Neural progenitor cell (in vitro differentiated cells): Measurements from ENCODE around the gene RBFOX2. TPM values are rescaled to one million over a fixed set of nuclear protein-coding genes. Genes with fewer than 3 reads are reported as not detected.
A peak's percentile ranks its signal among the peaks of the same experiment; 100 is the strongest.
"Not testable (repeated sequence)": the region's sequence is repeated elsewhere in the genome, so short reads cannot be mapped to it uniquely, and the experiment has no call there.

Experiments used
- DNase-seq: peaks from one replicate; pipeline ENCODE4 v3.0.0-alpha.2; 2016; ENCODE audit warnings: low spot score
- H2AFZ ChIP-seq: fragments of 200-600 bp; sonication (generic); replicated peaks from 2 replicates; pipeline ENCODE4 v1.6.1; 2016; ENCODE audit warnings: antibody characterized with exemption
- H3F3A ChIP-seq: fragments of 200-600 bp; sonication (generic); 2 replicates; pipeline ENCODE4 v1.6.1; 2016; ENCODE audit warnings: antibody characterized with exemption, low read depth
- H3K27ac ChIP-seq: fragments of 200-600 bp; sonication (generic); 2 replicates; pipeline ENCODE4 v1.5.1; 2016; ENCODE audit warnings: mild to moderate bottlenecking
- H3K27me3 ChIP-seq: fragments of 200-600 bp; sonication (generic); 2 replicates; pipeline ENCODE4 v1.6.1; 2016; ENCODE audit warnings: mild to moderate bottlenecking, moderate library complexity
- H3K36me3 ChIP-seq: fragments of 200-600 bp; sonication (generic); 2 replicates; pipeline ENCODE4 v1.5.1; 2016
- H3K4me1 ChIP-seq: fragments of 200-600 bp; sonication (generic); 2 replicates; pipeline ENCODE4 v1.6.1; 2016; ENCODE audit warnings: mixed run types
- H3K4me2 ChIP-seq: fragments of 200-600 bp; sonication (generic); 2 replicates; pipeline ENCODE4 v1.6.1; 2016
- H3K4me3 ChIP-seq: fragments of 200-600 bp; sonication (generic); 2 replicates; pipeline ENCODE4 v1.5.1; 2016
- H3K79me2 ChIP-seq: fragments of 200-600 bp; sonication (generic); 2 replicates; pipeline ENCODE4 v1.6.1; 2016; ENCODE audit warnings: low read depth
- H3K9ac ChIP-seq: fragments of 200-600 bp; sonication (generic); 2 replicates; pipeline ENCODE4 v1.6.1; 2016
- H3K9me3 ChIP-seq: fragments of 200-600 bp; sonication (generic); 2 replicates; pipeline ENCODE4 v1.5.1; 2016; ENCODE audit warnings: low read depth
- H4K20me1 ChIP-seq: fragments of 200-600 bp; sonication (generic); 2 replicates; pipeline ENCODE4 v1.6.1; 2016; ENCODE audit warnings: low read depth
- H3K27ac Mint-ChIP-seq: 3 replicates; pipeline ENCODE4 v1.8.0; 2021; ENCODE audit warnings: mixed read lengths
- H3K27me3 Mint-ChIP-seq: 2 replicates; pipeline ENCODE4 v1.8.0; 2022; ENCODE audit warnings: low read depth, mild to moderate bottlenecking, inconsistent platforms, moderate library complexity, mixed read lengths; ENCODE audit not compliant: insufficient read depth
- H3K36me3 Mint-ChIP-seq: 3 replicates; pipeline ENCODE4 v1.8.0; 2021; ENCODE audit warnings: mixed read lengths
- H3K4me1 Mint-ChIP-seq: 3 replicates; pipeline ENCODE4 v1.8.0; 2021; ENCODE audit warnings: mixed read lengths
- H3K4me3 Mint-ChIP-seq: 3 replicates; pipeline ENCODE4 v1.8.0; 2021; ENCODE audit warnings: mild to moderate bottlenecking, moderate library complexity, mixed read lengths
- H3K9me3 Mint-ChIP-seq: 3 replicates; pipeline ENCODE4 v1.8.0; 2020; ENCODE audit warnings: mixed read lengths
- EZH2 ChIP-seq: fragments of 200-600 bp; sonication (generic); IDR thresholded peaks from 2 replicates; pipeline ENCODE4 v1.6.1; 2017; ENCODE audit warnings: antibody characterized with exemption, mild to moderate bottlenecking, moderate library complexity
- EZH2phosphoT487 ChIP-seq: fragments of 200-600 bp; sonication (generic); IDR thresholded peaks from 2 replicates; pipeline ENCODE4 v1.6.1; 2017; ENCODE audit warnings: antibody characterized with exemption
- total RNA-seq: library from RNA; depleted of rRNA; stranded (reverse); fragments of >200 nt; gene quantifications from 2 replicates; pipeline ENCODE4 v1.2.3, GENCODE V29; 2015; ENCODE audit warnings: low replicate concordance
- TF ChIP-seq, protein P1 (sequence below): fragments of 200-600 bp; sonication (generic); IDR thresholded peaks from 2 replicates; pipeline ENCODE4 v1.5.1; 2017; ENCODE audit warnings: antibody characterized with exemption, mild to moderate bottlenecking

RBFOX2 gene
- total RNA-seq, 1 donor from 2014 or later, result 163 TPM

DNA sequence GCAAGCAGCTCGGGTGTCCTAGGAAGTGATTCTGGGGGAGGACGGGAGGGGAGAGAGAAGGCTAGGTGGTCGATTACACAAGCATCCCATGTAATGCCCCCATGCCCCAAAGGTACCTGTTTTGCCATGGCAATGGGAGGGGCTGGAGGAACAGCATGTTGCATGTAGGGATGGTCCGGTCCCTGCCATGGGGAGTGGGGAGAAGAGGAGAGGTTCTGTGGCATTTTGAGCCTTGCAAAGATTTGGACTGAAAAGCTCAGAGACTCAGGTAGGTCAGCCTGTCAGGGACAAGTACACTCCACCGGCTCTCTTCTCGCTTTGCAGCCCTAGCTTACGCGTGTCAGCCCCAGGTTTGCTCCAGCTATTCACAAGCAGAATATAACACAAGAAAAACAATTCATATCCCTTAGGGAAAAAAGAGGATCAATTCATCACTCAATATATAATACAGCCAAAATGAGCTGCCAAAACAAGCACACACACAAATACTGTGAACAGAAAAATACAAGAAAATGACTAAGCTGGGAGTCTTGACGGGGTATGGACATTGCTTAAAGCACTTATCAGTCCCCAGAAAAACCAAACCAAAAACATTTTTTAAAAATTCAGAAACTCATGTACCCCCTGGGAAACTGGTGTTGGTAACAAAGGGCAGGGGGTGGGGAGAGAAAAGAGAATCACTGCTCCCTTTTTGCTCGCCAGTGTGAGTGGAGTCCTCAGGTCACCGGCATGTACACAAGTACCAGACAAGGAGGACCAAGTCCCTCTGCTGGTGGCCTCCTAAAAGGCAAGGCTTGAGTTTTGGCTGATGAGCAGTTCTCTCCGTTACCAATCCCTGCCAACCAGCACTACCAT lies 289.3 kb downstream of the RBFOX2 start:
- peaks cover 29% of the 10 kb centered on the region for H3K36me3 Mint-ChIP-seq
- TF ChIP-seq EZH2phosphoT487 (no peak), EZH2 (no peak)
- TF ChIP-seq, protein P1, sequence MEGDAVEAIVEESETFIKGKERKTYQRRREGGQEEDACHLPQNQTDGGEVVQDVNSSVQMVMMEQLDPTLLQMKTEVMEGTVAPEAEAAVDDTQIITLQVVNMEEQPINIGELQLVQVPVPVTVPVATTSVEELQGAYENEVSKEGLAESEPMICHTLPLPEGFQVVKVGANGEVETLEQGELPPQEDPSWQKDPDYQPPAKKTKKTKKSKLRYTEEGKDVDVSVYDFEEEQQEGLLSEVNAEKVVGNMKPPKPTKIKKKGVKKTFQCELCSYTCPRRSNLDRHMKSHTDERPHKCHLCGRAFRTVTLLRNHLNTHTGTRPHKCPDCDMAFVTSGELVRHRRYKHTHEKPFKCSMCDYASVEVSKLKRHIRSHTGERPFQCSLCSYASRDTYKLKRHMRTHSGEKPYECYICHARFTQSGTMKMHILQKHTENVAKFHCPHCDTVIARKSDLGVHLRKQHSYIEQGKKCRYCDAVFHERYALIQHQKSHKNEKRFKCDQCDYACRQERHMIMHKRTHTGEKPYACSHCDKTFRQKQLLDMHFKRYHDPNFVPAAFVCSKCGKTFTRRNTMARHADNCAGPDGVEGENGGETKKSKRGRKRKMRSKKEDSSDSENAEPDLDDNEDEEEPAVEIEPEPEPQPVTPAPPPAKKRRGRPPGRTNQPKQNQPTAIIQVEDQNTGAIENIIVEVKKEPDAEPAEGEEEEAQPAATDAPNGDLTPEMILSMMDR, result peak; percentile 35
- Histone ChIP-seq H3K9ac (no peak overlapping the region), H4K20me1 (no peaks in the 10 kb centered on the region), H3K4me2 (no peak overlapping the region), H3K4me1 (peaks cover 7% of the 10 kb centered on the region), H3K9me3 (no peaks in the 10 kb centered on the region), H3F3A (no peaks in the 10 kb centered on the region), H3K36me3 (no peaks in the 10 kb centered on the region), H3K27ac (no peak overlapping the region), H2AFZ (no peak overlapping the region), H3K4me3 (no peak overlapping the region), H3K27me3 (no peaks in the 10 kb centered on the region), H3K79me2 (no peaks in the 10 kb centered on the region)
- peak; percentile 44 for DNase-seq
- no peak overlapping the region for H3K27ac Mint-ChIP-seq
- H3K4me3 Mint-ChIP-seq, result no peak overlapping the region
- H3K27me3 Mint-ChIP-seq, result no peaks in the 10 kb centered on the region
- H3K9me3 Mint-ChIP-seq, result no peaks in the 10 kb centered on the region
- peaks cover 9% of the 10 kb centered on the region for H3K4me1 Mint-ChIP-seq

DNA sequence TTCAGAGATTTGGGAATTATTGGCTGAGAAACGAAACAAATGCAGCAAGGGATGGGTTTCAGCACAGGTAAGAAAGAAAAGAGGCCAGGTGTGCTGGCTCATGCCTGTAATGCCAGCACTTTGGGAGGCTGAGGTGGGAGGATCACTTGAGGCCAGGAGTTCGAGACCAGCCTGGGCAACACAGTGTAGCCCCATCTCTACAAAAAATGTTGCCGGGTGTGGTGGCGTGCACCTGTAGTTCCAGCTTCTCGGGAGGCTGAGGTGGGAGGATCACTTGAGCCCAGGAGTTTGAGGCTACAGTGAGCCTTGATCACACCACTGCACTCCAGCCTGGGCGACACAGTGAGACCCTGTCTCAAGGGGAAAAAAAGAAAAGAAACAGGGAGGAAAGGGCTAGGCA lies 290.7 kb downstream of the RBFOX2 start:
- H3K4me1 Mint-ChIP-seq, H3K4me3 Mint-ChIP-seq: not testable (repeated sequence)

DNA sequence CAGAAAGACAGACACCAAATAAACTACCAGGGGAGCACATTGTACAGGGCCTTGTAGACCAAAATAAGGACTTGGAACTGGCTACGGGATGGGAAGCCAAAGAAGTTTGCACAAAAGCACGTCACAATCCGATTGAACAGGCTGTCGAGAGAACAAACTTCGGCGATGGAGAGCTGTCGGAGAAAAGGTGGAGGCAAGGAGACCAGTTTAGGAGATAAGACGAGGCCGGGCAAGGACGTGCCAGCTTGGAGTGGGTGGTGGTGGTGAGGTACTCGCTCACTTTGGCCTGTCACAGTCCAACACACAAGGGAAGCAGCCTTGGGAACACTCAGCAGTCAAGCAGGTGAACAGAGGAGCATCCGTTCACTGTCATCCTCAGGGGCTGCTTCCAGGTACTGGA lies 291.9 kb downstream of the RBFOX2 start:
- peaks cover 18% of the 10 kb centered on the region for H3K36me3 Mint-ChIP-seq
- H4K20me1 ChIP-seq, result no peaks in the 10 kb centered on the region
- H3K27ac ChIP-seq, result no peak overlapping the region
- H3K79me2 ChIP-seq, result no peaks in the 10 kb centered on the region
- no peaks in the 10 kb centered on the region for H3K4me1 ChIP-seq
- peaks cover 2% of the 10 kb centered on the region for H3K27me3 Mint-ChIP-seq
- no peak overlapping the region for H2AFZ ChIP-seq
- H3K9ac ChIP-seq, result no peak overlapping the region
- H3K4me3 Mint-ChIP-seq, result no peak overlapping the region
- no peak for TF ChIP-seq EZH2
- TF ChIP-seq, protein P1, result no peak
- TF ChIP-seq EZH2phosphoT487, result no peak
- H3K9me3 ChIP-seq, result no peaks in the 10 kb centered on the region
- no peak overlapping the region for H3K27ac Mint-ChIP-seq
- H3K36me3 ChIP-seq, result no peaks in the 10 kb centered on the region
- H3K27me3 ChIP-seq, result no peaks in the 10 kb centered on the region
- no peak overlapping the region for H3K4me3 ChIP-seq
- H3K4me1 Mint-ChIP-seq, result no peaks in the 10 kb centered on the region
- DNase-seq, result no peak
- H3K4me2 ChIP-seq, result no peak overlapping the region
- H3F3A ChIP-seq, result no peaks in the 10 kb centered on the region
- H3K9me3 Mint-ChIP-seq, result no peaks in the 10 kb centered on the region

More for the DNA sequence above, 290.7 kb downstream of the RBFOX2 start:
- not testable (repeated sequence) for H3K27me3 ChIP-seq, H3K36me3 ChIP-seq, H3K27ac ChIP-seq, H4K20me1 ChIP-seq, H3K4me2 ChIP-seq, H3K27me3 Mint-ChIP-seq, H3F3A ChIP-seq, H2AFZ ChIP-seq, H3K9ac ChIP-seq, H3K9me3 ChIP-seq, H3K79me2 ChIP-seq, H3K4me3 ChIP-seq, H3K4me1 ChIP-seq, H3K27ac Mint-ChIP-seq, H3K9me3 Mint-ChIP-seq, DNase-seq
- peaks cover 25% of the 10 kb centered on the region for H3K36me3 Mint-ChIP-seq

DNA sequence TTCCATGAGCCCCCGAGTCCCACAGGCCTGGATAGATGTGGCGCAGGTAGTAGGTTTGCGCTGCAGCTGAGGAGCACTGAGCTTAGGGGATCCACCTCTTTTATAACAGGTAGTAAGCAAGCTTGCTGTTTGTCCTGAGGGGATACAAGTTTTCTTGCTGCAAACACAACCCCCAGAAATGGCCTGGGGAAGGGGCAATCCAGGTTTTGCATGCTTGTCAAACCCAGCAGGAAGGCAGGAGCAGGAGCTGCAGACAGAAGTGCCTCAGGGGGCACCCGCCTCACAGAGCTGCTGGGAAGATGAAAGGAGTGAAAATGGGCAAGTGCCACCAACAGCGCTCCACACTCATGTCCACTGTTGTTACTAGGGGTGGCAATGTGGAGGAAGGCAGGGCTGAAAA lies 292.5 kb downstream of the RBFOX2 start:
- TF ChIP-seq EZH2phosphoT487, result no peak
- no peak for TF ChIP-seq EZH2
- TF ChIP-seq, protein P1, result no peak
- no peaks in the 10 kb centered on the region for H3K4me1 ChIP-seq
- H3K27me3 ChIP-seq, result no peaks in the 10 kb centered on the region
- H3K27ac Mint-ChIP-seq, result no peak overlapping the region
- no peaks in the 10 kb centered on the region for H4K20me1 ChIP-seq
- no peaks in the 10 kb centered on the region for H3K79me2 ChIP-seq
- H3F3A ChIP-seq, result no peaks in the 10 kb centered on the region
- H3K27ac ChIP-seq, result no peak overlapping the region
- peaks cover 20% of the 10 kb centered on the region for H3K36me3 Mint-ChIP-seq
- DNase-seq, result no peak
- no peak overlapping the region for H3K4me2 ChIP-seq
- H3K4me3 Mint-ChIP-seq, result no peak overlapping the region
- no peaks in the 10 kb centered on the region for H3K36me3 ChIP-seq
- no peaks in the 10 kb centered on the region for H3K9me3 ChIP-seq
- no peaks in the 10 kb centered on the region for H3K4me1 Mint-ChIP-seq
- no peaks in the 10 kb centered on the region for H3K9me3 Mint-ChIP-seq
- H3K4me3 ChIP-seq, result no peak overlapping the region
- no peak overlapping the region for H3K9ac ChIP-seq
- H2AFZ ChIP-seq, result no peak overlapping the region
- H3K27me3 Mint-ChIP-seq, result peaks cover 3% of the 10 kb centered on the region
